ENCODE data around the gene LONP1.

DNA sequence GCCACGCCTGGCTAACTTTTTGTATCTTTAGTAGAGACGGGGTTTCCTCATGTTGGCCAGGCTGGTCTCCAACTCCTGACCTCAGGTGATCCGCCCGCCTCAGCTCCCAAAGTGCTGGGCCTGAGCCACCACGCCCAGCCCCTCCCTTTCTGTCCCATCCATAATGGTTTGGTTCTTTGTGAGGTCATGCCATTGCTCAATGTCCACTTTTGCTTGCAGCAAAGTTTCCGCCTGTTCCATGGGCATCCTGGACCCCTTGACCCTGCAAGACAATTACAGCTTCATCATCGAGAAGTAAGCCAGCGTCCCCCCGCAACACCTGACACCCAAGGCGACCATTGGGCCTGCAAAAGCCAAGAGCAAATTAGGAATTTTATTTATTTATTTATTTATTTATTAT is 48.0 kb upstream of the LONP1 start:
- TF ChIP-seq, protein P1, sequence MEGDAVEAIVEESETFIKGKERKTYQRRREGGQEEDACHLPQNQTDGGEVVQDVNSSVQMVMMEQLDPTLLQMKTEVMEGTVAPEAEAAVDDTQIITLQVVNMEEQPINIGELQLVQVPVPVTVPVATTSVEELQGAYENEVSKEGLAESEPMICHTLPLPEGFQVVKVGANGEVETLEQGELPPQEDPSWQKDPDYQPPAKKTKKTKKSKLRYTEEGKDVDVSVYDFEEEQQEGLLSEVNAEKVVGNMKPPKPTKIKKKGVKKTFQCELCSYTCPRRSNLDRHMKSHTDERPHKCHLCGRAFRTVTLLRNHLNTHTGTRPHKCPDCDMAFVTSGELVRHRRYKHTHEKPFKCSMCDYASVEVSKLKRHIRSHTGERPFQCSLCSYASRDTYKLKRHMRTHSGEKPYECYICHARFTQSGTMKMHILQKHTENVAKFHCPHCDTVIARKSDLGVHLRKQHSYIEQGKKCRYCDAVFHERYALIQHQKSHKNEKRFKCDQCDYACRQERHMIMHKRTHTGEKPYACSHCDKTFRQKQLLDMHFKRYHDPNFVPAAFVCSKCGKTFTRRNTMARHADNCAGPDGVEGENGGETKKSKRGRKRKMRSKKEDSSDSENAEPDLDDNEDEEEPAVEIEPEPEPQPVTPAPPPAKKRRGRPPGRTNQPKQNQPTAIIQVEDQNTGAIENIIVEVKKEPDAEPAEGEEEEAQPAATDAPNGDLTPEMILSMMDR (IDR thresholded peaks at IDR 0.05) = no peak
- TF ChIP-seq POLR2A (IDR thresholded peaks at IDR 0.05) = no peak

Data from uterus (tissue), 2 donors.